HG03196 (cell line): ENCODE data around the gene ANO3.

ENCODE experiments used
- ATAC-seq: cut with Tn5 transposase; IDR thresholded peaks from one replicate; pipeline ENCODE4 v1.9.1; 2021; ENCODE audit not compliant: unreplicated experiment

Gene ANO3

GRCh38 chr11:26483108-26483507, 151.2 kb downstream of the ANO3 start:
- ATAC-seq, result no peak

DNA sequence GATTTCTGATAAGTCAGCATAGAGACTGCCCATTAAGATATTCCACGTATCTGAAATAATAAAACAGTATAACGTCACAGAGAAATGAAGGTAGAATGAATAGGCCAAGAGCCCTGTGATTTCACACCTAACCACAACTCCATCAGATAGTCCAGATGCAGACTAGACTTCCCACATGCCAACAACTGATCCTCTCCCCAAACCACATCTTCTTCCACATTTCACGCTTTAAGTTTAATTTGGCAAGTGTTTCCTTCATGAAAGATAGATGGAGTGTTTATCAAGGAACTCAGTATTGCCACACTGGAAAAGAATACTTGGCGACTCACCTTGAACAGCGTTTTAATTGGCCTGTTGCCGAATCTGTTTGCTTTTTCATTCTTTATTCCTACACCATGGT, 158.6 kb downstream of the ANO3 start:
- ATAC-seq, result no peak

GRCh38 chr11:26493616-26494015, 161.7 kb downstream of the ANO3 start:
- no peak for ATAC-seq

DNA sequence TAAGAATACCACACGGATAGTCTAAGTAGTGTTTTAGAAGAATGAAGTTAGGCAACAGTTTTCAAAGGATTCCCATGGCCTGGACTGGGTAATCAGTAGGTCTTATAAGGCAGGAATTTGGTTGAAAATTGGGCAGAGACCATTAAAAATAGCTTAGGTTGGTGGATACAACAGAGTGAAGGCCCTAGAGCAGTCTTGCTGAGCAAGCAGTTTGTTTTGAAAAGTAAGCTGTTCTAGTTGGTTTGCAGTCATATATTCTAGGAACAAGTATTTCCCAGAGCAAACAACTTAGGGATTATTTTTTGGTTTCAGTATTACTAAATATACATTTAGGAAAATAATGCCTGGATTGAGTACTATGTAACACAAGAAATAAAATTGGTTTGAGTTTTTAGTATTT, 175.3 kb downstream of the ANO3 start:
- no peak for ATAC-seq

- ATAC-seq, result no peak
These were observed 178.2 kb downstream of the ANO3 start for GRCh38 chr11:26510164-26510563.

DNA sequence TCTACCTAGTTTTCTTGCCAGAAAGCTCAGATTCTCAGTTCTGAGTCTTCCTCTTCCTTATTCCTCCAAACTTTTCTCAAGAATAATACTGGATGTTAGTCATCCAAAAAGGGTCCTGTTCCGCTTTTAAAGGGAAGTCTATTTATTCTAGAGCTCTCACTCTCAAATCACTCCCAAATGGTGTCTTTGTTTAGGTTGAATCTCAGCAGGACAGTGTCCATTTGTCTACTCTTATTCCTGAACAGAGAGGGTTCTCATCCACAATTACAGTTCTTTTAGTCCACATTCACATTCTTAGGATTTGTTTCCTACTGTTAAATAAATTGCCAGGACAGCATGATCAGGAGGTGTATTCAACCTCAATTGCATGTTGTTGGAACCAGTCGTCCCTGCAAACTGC, 178.8 kb downstream of the ANO3 start:
- no peak for ATAC-seq

GRCh38 chr11:26512196-26512595, 180.3 kb downstream of the ANO3 start:
- no peak for ATAC-seq

DNA sequence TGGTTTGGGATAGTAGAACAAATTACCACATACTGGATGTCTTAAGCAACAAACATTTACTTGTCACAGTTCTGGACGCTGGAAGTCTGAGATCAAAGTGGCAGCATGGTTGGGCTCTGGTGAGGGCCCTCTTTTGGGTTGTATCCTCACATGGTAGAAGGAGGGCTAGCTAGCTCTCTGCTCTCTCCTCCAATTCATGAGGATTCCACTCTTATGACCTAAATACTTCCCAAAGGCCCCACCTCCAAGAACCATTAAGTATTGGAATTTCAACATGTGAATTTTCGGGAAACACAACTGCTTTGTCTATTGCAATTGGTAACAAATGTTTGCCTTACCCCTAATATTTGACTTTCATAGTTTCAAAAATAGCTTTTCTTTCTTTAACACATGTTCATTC, 187.5 kb downstream of the ANO3 start:
- no peak for ATAC-seq

GRCh38 chr11:26522912-26523610, 191.1 kb downstream of the ANO3 start:
- no peak for ATAC-seq

DNA sequence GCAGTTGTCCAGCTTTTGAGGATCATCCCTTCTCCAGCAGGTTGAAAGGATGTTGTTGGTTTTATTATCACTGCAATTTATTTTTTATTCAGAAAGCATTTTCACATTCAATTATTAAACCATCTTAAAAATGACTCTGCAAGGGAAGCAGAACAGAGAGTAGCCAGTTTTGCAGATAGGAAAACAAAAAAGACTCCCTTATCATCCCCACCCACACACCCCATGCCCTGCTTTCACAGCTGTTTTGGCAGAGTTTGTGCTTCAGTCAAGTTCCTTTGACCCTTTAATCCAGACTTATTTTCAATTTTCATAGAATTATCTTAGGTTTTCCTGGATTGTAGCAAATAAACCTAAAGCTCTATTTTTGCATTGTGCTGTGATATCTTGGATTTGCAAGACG, 195.8 kb downstream of the ANO3 start:
- ATAC-seq, result no peak

DNA sequence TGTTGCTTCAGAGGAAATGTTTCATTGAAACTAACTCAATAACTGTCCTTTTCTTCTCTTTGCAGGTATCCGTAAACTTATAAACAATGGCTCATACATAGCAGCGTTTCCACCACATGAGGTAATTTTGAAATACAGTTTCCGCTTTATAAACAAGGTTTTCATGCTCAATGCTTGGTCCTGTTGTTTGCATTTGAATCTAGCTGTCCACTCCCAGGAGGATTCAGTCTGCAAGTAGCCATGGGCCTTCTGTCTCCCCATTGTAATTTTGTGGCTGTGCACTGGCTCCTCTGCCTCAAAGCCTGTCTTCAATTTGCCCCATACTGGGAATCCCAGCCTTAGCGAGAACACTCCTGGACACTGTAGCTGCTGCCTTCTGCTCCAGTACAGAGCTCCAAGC, 205.4 kb downstream of the ANO3 start:
- no peak for ATAC-seq

DNA sequence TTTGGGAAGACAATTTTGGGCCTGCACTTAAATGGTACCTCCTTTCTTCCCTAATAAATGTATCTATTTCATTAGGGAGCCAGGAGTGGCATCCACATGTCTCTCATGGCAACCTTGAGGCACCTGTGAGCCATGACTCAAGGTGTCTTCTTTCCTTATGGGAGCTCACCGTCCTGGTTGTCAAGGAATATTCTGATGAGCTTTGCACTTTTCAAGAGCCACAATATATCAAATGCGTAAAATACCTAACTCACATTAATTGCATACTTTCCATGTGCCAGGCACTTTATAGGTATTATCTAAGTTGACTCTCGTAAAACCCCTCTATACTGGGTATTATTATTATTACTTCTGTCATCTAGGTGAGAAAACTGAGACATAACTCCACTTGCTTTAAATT, 207.6 kb downstream of the ANO3 start:
- no peak for ATAC-seq

DNA sequence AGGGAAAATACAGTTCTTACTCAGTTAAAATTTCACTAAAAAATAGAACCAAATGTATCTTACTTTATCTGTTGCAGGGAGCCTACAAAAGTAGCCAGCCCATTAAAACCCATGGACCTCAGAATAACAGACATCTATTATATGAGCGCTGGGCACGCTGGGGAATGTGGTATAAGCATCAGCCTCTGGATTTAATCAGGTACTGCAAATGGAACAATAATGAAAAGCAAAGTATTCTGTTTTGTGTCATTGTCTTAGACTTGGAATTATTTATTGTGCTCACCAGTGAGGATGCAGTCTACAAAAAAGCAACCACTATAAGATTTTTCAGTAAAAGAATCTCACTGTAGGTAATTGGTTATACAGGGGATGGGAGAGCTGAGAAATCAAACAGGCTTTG, 209.9 kb downstream of the ANO3 start:
- no peak for ATAC-seq

DNA sequence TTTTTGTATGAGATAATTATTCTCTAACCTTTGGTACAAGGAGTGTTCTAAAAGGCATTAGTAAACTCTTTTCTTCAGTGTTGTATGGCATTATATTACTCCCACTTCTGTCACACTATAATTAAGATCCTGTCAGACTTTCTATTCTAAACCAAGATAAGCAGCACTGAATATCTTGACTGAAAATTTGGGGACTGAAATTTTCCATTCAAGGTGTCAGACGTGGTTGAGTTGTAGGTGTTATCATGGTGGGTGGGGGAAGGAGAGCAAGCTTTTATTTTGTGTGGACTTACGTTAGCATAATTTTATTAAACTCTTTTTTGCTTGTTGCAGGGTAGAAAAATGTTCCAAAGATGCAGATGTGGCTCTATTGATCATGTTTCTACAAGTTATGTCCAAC, 217.2 kb downstream of the ANO3 start:
- no peak for ATAC-seq

DNA sequence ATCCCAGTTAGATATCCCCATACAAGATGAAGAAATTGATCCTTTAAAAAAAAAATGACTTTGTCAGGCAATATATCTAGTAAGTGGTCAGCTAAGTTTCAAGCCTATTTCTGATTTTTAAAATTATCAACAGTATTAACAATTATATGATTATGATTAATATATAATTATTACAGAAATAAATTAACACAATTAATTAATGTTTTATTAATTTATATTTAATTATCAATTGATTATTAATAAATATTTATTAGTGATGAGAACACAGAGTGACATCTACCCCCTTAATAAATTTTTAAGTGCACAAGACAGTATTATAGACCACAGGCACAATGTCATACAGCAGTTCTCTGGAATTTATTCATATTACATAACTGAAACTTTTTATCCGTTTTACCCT, 218.1 kb downstream of the ANO3 start:
- ATAC-seq, result no peak

DNA sequence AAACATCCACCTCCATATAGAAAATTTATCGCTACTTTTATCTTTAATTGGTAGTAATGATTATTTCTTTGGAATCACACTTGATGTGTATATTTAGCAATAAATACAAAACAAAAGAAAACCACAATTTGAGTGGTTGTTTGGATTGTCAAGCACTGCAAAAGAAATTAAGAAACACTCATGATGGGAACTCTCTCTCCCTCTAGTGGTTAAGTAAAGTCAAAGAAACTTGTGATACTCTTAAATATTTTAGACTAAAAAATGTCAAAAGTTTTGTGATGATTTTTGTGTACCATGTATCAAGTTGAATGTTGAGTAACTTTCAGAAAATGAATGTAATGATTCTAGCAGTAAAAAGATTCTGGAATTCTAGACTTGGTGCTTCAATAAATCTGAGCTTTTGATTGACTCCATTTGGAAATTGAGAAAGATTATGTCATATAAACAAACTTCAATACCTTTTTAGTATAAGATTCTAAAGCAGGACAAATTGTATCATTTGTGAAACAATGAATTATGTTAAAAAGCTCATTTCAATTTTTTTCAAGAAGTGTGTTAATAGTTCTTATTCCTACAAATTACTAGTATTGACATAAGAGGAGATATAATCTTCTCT, 219.4 kb downstream of the ANO3 start:
- no peak for ATAC-seq

- no peak for ATAC-seq
These were observed 221.3 kb downstream of the ANO3 start for GRCh38 chr11:26553182-26553581.

DNA sequence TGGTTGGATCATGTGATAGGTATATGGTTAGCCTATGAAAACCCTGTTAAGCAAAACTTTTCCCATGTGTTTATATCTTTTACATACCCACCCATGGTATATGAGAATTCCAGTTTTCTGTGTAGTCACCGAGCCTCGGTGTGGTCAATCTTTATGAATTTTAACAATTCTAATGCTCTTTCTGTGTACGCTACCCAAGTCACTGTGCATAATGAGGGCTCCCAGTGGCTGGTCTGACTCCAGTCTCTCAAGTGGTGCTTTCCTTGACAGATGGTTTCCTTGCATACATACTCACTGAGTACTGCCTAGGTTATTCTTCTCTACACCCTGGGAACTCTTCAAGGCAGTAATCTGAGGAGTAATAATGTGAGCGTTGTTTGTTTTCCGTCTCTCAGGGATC, 222.5 kb downstream of the ANO3 start:
- ATAC-seq, result no peak

GRCh38 chr11:26556582-26556981, 224.7 kb downstream of the ANO3 start:
- no peak for ATAC-seq

- ATAC-seq, result no peak
These were observed 225.7 kb downstream of the ANO3 start for GRCh38 chr11:26557666-26558065.

DNA sequence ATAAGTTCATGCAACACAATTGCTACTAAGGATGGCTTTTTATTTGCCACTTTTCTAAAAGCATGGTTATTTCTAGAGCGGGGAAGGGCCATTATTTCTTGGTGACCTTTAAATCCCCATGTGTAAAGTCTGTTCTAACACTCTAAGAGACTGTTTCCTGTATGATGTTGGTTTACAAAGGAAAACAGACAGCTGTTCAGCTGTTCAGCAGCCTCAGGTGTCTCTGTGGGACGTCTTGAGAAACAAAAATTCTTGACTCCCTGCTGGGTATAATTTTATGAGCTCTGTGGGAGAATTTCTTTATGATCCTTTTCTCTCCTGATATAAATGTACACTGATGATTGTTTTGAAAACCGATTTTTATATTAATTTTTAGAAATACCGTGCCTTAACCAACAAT, 226.3 kb downstream of the ANO3 start:
- ATAC-seq, result no peak

DNA sequence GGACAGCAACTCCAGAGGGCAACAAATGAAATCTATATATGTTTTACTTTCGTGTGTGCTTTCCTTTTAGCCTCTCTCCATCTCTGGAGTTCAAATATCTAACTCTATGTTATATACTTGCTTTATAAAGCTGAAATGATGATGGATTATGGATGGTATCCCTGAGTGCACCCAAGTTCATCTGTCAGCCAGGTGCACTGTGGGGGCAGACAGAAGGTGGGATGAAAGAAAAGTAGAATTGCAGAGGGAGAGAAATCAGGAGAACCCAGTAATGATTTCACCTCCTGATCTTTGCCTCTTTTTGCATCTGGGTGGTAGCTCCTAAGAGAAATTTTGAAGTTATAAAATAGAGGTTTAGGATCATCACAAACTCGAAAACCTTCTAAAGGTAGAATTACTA, 237.7 kb downstream of the ANO3 start:
- ATAC-seq, result no peak
